T-helper 1 cell (primary cell): ENCODE measurements around the gene C1orf146.
"Not testable (repeated sequence)": the region's sequence is repeated elsewhere in the genome, so short reads cannot be mapped to it uniquely, and the experiment has no call there.

Experiments
- DNase-seq, 5 donors: peaks; one replicate each; pipeline ENCODE4 v3.0.0-alpha.2; 2012 to 2020
- total RNA-seq, 4 donors: gene quantifications; one replicate each; lab custom pipeline; 2026; lab: John Stamatoyannopoulos, UW

C1orf146 gene, protein sequence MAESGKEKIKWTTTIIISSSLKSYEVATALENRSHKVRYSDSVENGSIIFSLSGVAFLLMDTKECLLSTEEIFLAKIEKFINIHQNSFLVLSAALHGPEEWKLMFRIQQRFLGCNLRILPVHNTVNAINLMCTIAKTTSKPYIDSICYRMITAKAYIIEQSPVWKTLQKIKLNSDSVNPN
- 0 reads per million in 4 donors for total RNA-seq

GRCh38 chr1:92217721-92218120 lies at the start of gene C1orf146:
Gene C1orf146, plus strand, starts transcription at chr1:92217915. Its CDS starts 13,506 bp downstream, at chr1:92231421.
- DNase-seq: no peak

GRCh38 chr1:92168657-92169056 lies 49.1 kb upstream of the C1orf146 start:
- DNase-seq: no peak

DNA sequence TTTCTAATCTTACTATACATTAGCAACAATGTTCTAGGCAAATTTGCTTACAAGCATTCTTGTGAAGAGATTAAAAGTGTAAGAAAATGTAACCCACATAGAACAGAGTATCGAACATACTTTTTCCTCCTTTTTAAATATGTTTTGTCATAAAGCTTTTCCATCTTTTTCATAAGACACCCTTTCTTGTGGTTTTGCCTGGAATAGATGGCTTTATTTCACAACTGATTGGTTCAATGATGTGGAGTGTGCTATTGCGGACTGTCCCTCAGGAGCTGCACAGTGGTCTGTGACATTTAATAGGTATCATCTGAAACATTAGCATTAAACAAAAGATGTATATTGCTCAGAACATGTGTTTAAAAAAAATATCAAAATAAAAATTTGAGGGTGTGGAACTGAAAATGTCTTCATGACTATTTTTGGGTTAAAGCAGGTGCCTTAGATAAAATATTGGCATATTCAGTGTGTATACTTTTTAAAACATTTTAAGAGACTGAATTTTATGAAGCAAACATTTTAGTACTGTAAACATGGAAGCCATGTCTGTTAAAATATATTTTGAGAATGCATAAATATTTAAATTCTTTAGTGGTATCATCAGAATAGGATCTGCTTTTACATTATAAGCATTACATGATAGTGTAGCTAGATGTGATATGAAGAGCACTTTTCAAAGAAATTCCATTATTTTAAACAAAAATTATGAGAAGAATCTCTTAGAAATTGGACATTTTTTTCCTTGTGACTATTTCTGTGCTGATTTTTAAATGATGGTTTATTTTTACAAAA lies 48.3 kb upstream of the C1orf146 start:
- DNase-seq: no peak

GRCh38 chr1:92184632-92185031 lies 33.1 kb upstream of the C1orf146 start:
- no peak for DNase-seq

- no peak for DNase-seq
These were observed 31.6 kb upstream of the C1orf146 start for GRCh38 chr1:92186081-92186480.

DNA sequence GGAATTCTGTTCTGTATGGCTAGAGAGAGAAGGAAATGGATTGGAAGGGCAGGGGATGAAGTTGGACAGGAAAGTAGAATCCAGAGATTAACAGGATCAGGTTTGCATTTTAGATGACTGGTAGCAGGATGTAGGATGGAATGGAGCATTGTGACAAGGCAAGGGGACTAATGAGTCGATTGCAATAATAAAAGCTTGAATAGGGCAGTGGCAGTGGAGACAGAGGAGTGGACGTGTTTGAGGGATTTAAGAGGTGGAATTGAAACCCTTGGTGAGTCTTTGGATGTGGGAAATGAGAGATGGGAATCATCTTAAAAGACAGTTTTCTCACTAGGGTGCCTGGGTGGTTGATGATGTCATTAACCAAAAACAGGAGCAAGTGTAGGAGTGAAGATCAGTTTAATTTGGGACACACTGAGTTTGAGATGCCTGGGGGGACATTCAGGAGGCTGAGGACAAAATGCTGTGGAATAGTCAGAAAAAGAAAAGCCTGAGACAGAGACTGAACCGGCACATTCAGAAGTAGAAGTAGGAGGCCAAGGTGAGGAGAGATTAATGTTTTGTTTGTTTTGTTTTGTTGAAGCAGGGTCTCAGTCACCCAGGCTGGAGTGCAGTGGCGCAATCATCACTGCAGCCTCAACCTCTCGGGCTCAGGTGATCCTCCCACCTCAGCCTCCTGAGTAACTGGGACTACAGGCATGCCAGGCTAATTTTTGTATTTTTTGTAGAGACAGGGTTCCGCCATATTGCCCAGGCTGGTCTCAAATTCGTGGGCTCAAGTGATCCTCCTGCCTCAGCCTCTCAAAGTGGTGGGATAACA lies 29.1 kb upstream of the C1orf146 start:
- no peak for DNase-seq

DNA sequence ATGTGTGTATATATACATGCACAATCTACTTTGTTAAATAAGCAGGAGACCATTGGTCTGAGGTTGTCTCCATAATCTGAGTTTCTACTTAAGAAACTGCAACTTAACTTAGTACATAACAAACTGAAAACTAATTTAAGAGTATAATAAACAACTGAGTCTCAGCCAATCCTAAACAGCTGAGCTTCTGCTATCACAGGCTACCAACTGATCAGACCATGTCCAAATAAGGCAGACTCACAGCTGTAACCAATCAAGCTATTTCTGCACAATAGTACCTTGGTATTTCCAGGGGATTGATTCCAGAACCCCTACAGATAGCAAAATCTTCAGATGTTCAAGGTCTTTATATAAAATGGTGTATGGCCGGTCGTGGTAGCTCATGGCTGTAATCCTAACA lies 26.0 kb upstream of the C1orf146 start:
- no peak for DNase-seq

DNA sequence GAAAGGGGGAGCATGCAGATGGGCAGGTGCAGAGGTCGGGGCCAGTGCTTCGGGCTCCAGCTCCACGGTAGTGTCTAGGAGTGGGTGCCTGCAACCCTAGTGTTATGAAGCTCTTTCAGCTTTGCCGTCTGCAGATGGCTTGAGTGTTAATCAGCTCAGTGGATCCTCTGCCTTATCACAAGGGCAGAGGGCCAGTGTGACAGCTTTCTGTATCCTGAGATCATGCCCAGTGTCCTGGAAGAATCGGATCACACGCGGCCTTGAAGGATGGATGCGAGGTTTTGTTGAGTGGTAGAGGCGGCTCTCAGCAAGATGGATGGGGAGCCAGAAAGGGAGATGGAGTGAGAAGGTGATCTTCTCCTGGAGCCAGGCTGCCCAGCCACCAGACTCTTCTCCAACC lies 25.5 kb upstream of the C1orf146 start:
- DNase-seq: no peak

DNA sequence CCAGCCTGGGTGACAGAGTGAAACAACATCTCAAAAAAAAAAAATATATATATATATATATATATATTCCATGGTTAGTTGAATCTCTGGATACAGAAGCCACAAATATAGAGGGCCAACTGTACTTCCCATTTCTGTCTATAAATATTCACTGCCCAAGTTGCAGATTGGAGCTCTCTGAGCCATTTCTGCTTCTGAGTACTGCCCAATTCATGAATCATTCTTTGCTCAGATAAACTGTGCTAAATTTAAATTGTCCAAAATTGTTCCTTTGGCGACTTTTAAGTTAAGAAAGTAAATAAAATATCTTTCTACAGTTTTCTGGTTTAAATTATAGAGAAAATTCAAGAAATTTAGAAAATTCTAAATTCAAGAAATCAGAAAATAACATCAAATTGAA lies 23.2 kb upstream of the C1orf146 start:
- DNase-seq: no peak

DNA sequence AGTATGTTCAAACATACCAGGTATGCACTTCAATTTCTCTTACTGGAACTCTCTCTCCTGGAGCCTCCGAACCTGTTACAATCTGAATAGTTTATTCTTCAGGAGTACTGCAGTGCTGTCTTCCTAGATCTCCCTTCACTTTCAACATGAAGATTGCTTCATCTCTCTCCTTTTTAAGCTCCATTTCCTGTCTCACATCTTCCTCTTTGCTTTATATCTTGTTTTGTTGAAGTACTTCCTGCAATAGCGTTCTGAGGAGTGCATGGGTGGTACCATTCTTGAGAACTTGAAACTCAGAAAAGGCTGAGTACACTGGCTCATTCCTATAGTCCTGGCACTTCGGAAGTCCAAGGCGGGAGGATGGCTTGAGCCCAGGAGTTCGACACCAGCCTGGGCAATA lies 15.7 kb upstream of the C1orf146 start:
- DNase-seq: peak in 1 of 5 donors; percentile 64

GRCh38 chr1:92203105-92203504 lies 14.6 kb upstream of the C1orf146 start:
- DNase-seq: no peak

DNA sequence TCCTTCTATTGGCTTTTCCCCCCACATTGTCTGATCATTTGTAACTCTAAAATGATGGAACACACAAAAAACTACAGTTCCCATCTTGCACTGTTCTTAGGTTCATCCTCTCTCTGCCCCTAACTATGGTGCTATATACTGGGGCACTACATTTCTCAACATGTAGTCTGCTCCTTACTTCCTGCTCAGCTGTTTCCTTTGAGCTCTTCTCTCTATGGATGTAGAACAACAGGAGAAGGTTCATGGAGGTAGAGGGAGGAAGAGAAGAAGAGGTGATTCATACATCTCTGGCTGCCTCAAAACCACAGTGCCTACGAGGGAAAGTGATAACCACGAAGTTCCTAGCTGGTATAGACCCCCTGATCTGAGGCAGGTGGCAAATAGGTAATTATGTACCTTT lies 7.0 kb upstream of the C1orf146 start:
- DNase-seq: no peak

DNA sequence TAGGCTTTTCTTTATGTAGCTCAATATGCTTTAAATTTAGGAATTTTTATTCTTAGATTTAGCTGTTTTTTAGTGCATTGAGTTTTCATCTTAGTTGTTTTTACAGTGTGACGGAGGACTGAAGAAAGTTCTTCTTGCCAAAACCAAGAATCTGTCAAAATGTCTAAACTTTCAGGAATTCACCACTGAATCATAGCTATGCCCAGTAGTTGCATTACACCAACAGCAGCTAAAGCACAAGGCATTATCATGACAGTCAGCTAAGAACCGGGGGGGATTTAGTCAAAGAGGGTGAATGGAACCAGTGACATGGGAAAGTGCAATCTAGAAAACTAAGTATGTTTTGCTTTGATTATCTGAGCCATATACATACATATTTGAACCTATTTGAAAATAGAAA lies 6.5 kb upstream of the C1orf146 start:
- no peak for DNase-seq

GRCh38 chr1:92218559-92218958 lies 844 bp downstream of the C1orf146 start:
- DNase-seq: no peak

- no peak for DNase-seq
These were observed 1.3 kb downstream of the C1orf146 start for GRCh38 chr1:92219028-92219427.

GRCh38 chr1:92228401-92228800 lies 10.7 kb downstream of the C1orf146 start:
- DNase-seq: no peak

DNA sequence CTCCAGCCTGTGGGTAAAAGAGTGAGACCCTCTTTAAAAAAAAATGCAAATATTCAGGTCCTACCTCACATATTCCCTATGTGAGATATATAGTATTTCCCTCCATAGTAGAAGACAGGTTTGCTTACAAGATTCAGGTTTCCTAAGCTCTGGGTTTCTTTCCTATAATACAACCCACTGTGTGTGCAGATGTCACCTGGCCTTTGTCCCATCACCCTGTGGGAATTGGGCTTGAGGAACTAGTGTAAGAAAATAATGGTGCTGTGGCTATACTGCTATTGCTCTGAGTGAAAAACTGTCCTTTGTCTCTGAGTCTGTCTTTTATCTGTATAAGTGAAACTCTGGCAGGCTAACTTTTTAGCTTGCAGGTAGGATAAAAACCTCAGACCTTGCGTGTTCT lies 13.0 kb downstream of the C1orf146 start:
- DNase-seq: no peak

DNA sequence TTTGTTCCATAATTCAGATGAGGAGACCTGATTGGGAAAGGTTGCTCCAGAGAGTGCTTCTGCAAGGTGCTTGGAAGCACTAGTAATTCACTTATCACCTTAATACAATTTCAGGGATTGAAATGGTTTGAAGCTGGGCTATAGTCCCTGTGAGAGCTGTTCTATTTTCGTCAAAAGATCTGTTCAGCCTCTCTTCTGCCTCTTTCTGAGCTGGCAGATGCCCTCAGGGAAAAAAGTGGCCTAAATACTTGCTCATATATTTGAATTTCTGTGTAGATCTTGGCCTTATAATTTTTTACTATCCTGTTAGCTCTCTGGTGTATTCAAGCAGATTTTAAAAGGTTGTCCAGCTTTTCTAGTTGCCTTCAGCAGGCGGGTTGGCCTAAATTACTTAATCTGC lies 22.3 kb downstream of the C1orf146 start:
- DNase-seq: no peak

DNA sequence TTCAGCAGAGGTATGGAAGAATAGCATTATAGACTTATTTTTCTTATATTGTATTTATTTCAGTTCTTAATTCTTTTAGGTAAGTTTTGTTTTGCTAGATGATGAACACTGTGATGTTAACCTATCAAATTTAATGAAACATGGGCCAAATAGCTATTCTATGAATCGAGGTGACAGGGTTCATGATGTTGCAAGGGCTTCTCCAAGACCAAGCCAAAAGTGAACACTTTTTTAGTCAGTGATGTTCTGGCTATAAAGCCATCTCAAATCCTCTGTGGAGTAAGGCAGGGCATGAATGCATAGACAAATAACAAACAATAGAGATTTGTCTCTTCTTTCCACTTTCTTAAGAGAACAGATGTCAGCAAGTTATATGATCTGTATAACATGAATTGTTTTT lies 26.7 kb downstream of the C1orf146 start:
- DNase-seq: no peak

DNA sequence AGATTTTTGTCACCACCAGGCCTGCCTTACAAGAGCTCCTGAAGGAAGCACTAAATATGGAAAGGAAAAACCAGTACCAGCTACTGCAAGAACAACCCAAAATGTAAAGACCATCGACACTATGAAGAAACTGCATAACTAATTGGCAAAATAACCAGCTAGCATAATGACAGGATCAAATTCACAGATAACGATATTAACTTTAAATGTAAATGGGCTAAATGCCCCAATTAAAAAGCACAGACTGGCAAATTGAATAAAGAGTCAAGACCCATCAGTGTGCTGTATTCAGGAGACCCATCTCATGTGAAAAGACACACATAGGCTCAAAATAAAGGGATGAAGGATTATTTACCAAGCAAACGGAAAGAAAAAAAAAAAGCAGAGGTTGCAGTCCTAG lies 37.0 kb downstream of the C1orf146 start:
- not testable (repeated sequence) for DNase-seq

- no peak for DNase-seq
These were observed 41.6 kb downstream of the C1orf146 start for GRCh38 chr1:92259350-92259749.

GRCh38 chr1:92262516-92262915 lies 44.8 kb downstream of the C1orf146 start:
- no peak for DNase-seq

DNA sequence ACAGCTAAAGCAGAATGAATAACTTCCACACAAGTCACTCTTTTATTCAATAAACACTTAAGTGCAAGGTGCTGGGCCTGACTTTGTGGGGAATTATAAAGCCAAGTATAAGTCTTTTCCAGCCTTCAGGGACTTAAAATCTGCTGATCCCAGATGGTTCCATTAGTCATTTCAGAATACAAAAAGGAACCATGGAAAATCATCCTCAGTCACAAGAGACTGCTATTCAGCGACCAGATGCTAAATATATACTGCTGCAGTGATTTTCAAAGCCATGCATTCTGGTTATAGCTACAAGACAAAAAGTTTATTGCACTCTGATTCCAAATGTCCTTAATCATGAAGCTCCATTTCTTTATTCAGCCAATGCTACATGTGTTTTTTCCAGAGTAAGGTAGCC lies 55.3 kb downstream of the C1orf146 start:
- no peak for DNase-seq

- DNase-seq: no peak
These were observed 57.2 kb downstream of the C1orf146 start for GRCh38 chr1:92274939-92275338.
